Ishikawa (cell line): ENCODE results near the gene RPS14.

Experiments
- CEBPB ChIP-seq: IDR thresholded peaks from 2 replicates; pipeline ENCODE4 v1.6.1; 2012
- CREB1 ChIP-seq: IDR thresholded peaks from 2 replicates; pipeline ENCODE4 v1.6.1; 2012; ENCODE audit warnings: low read depth
- EGR1 ChIP-seq: IDR thresholded peaks from 2 replicates; pipeline ENCODE4 v1.6.1; 2012
- EP300 ChIP-seq: IDR thresholded peaks from 2 replicates; pipeline ENCODE4 v1.6.1; 2012; ENCODE audit warnings: borderline replicate concordance
- FOXM1 ChIP-seq: IDR thresholded peaks from 2 replicates; pipeline ENCODE4 v1.6.1; 2012; ENCODE audit warnings: low read depth, borderline replicate concordance
- MAX ChIP-seq: IDR thresholded peaks from 2 replicates; pipeline ENCODE4 v1.6.1; 2012
- NFIC ChIP-seq: IDR thresholded peaks from 2 replicates; pipeline ENCODE4 v1.6.1; 2012
- RAD21 ChIP-seq: IDR thresholded peaks from 2 replicates; pipeline ENCODE4 v1.6.1; 2012; ENCODE audit warnings: low read depth
- TAF1 ChIP-seq: IDR thresholded peaks from 2 replicates; pipeline ENCODE4 v1.6.1; 2012; ENCODE audit warnings: low read depth, mild to moderate bottlenecking
- TCF12 ChIP-seq: IDR thresholded peaks from 2 replicates; pipeline ENCODE4 v1.6.1; 2012; ENCODE audit warnings: low read depth
- TEAD4 ChIP-seq: IDR thresholded peaks from 2 replicates; pipeline ENCODE4 v1.6.1; 2012
- USF1 ChIP-seq: IDR thresholded peaks from 2 replicates; pipeline ENCODE4 v1.6.1; 2012
- YY1 ChIP-seq: IDR thresholded peaks from 2 replicates; pipeline ENCODE4 v1.6.1; 2012; ENCODE audit warnings: low read depth
- ZBTB7A ChIP-seq: IDR thresholded peaks from 2 replicates; pipeline ENCODE4 v1.6.1; 2012; ENCODE audit warnings: low read depth
- TF ChIP-seq, protein P1 (sequence below): IDR thresholded peaks from 2 replicates; pipeline ENCODE4 v1.6.1; 2012; ENCODE audit warnings: low read depth, mild to moderate bottlenecking

RPS14 gene

GRCh38 chr5:150465927-150466326 lies 16.4 kb upstream of the RPS14 start:
- no peak for TF ChIP-seq CREB1
- TF ChIP-seq EP300 = no peak
- TF ChIP-seq YY1 = no peak
- no peak for TF ChIP-seq CEBPB
- TF ChIP-seq, protein P1, sequence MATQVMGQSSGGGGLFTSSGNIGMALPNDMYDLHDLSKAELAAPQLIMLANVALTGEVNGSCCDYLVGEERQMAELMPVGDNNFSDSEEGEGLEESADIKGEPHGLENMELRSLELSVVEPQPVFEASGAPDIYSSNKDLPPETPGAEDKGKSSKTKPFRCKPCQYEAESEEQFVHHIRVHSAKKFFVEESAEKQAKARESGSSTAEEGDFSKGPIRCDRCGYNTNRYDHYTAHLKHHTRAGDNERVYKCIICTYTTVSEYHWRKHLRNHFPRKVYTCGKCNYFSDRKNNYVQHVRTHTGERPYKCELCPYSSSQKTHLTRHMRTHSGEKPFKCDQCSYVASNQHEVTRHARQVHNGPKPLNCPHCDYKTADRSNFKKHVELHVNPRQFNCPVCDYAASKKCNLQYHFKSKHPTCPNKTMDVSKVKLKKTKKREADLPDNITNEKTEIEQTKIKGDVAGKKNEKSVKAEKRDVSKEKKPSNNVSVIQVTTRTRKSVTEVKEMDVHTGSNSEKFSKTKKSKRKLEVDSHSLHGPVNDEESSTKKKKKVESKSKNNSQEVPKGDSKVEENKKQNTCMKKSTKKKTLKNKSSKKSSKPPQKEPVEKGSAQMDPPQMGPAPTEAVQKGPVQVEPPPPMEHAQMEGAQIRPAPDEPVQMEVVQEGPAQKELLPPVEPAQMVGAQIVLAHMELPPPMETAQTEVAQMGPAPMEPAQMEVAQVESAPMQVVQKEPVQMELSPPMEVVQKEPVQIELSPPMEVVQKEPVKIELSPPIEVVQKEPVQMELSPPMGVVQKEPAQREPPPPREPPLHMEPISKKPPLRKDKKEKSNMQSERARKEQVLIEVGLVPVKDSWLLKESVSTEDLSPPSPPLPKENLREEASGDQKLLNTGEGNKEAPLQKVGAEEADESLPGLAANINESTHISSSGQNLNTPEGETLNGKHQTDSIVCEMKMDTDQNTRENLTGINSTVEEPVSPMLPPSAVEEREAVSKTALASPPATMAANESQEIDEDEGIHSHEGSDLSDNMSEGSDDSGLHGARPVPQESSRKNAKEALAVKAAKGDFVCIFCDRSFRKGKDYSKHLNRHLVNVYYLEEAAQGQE = no peak
- TF ChIP-seq NFIC = no peak
- TF ChIP-seq TAF1 = no peak
- no peak for TF ChIP-seq TCF12
- TF ChIP-seq TEAD4 = no peak
- no peak for TF ChIP-seq RAD21

DNA sequence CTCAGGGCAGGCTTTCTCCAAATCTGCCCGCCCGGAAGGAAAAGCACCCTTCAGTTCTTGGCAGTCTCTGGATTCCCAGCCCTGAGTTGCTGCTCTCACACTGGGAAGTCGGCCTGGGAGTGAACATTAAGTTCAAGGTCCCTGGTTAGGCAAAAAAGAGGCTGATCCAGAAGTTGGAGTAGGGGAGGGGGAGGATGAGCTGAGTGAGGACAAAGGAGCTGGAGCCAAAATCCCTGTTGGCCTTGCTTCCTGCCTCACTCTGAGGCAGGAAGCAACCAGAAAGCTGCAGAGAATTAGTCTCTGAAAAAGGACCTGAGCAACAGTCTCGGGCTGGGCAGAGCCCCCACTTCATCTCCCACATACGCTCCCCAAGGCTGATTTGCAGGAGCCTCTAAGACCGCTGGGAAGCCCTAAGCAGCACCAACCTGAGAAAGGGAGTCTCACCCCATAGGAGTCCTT lies 15.0 kb upstream of the RPS14 start:
- TF ChIP-seq TAF1 (no peak), NFIC (no peak), CREB1 (no peak), EGR1 (no peak), FOXM1 (no peak), TCF12 (no peak), CEBPB (no peak), EP300 (no peak), TEAD4 (no peak), RAD21 (no peak), ZBTB7A (no peak), USF1 (no peak)
- TF ChIP-seq, protein P1 = no peak

DNA sequence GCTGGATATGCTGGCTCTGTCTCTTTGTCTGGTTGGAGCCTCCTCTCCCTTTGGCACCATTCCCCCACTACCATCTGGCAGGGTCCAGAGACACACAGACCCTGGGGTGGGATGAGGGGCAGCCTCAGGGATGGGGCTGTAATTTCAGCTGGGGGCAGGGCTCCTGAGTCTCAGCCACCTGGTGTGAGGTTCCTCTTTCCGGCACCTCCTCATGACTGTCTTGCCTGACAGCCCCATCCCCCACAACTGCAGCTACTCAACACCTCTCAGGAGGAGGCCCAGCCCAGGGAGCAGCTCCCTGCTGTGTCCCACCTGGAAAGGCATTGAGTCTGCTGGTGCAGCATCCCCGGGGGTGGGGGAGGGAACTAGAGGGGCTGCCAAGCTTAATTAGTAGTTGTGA lies 11.7 kb upstream of the RPS14 start:
- TF ChIP-seq ZBTB7A = peak; percentile 87
- TF ChIP-seq TEAD4 = peak; percentile 87
- TF ChIP-seq EGR1 = no peak
- peak; percentile 79 for TF ChIP-seq MAX
- TF ChIP-seq FOXM1 = peak; percentile 94
- no peak for TF ChIP-seq TAF1
- peak; percentile 38; the same call in 1 of the 2 replicates for TF ChIP-seq RAD21
- peak; percentile 96 for TF ChIP-seq NFIC
- TF ChIP-seq CEBPB = peak; percentile 48; the same call in 1 of the 2 replicates
- TF ChIP-seq, protein P1 = no peak
- peak; percentile 70; the same call in 1 of the 2 replicates for TF ChIP-seq YY1
- TF ChIP-seq TCF12 = peak; percentile 99
- peak; percentile 98 for TF ChIP-seq EP300
- TF ChIP-seq CREB1 = no peak
- TF ChIP-seq USF1 = peak; percentile 9; the same call in 1 of the 2 replicates

DNA sequence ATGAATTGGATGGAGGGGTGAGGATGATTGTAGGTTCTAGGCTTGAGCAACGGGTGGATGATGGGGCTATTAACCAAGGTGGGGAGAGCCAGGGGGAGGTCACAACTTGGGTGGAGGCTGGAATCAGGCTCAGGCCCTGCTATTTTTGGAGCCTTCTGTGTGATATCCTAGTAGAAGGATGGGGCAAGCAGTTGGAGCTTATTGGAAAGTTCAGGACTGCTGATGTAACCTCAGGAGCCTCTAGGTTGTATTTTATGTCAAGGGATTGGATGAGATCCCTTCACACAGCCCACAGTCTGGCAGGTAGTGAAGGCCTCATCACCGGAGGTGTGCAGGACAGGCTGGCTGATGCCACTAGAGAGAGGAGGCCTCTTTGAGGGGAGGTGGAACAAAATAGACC lies 11.2 kb upstream of the RPS14 start:
- TF ChIP-seq FOXM1 = no peak
- TF ChIP-seq ZBTB7A = no peak
- TF ChIP-seq CREB1 = no peak
